GM21360 (cell line): ENCODE results near the gene DLL3.

ENCODE experiments used
- ATAC-seq: cut with Tn5 transposase; IDR thresholded peaks from one replicate; pipeline ENCODE4 v1.9.1; 2021; ENCODE audit warnings: mild to moderate bottlenecking, moderate library complexity; ENCODE audit not compliant: unreplicated experiment

DLL3 gene

DNA sequence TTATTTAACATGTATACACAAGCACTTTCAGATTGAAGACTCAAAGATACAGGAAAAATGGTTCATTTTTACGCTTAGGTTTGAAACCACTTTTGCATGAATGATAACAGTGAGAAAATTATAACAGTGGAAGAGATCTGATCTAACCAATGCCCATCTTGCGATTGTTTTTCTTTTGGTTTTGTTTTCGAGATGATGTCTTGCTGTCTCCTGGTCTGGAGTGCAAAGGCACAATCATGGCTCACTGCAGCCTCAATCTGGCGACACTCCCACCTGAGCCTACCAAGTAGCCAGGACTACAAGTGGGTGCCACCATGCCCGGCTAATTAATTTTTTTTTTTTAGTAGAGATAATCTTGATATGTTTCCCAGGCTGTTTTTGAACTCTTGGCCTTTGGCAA, 51.5 kb downstream of the DLL3 start:
- ATAC-seq, result no peak

DNA sequence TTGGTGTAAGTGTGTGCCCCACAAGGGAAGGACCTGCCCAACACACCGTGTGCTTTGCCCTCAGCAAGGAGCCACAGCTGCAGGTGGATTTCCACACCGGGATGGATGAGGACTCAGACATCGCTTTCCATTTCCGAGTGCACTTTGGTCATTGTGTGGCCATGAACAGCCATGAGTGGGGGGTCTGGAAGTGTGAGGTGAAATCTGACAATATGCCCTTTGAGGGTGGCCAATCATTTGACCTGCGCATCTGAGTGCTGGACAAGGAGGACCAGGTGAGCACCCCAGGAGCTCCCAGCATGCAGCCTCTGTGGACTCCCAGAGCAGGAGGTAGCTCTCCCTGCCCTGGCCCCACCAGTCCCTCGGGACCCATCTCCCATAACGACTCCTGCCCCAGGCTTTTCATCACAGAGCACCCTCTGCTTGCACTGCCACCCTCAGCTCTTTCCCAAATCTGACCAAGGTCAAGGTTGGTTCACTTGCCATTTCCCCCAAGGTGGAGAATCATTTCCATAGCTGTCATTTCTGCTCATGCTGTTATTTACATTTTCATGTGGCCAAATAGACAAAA, 54.4 kb downstream of the DLL3 start:
- ATAC-seq, result no peak

DNA sequence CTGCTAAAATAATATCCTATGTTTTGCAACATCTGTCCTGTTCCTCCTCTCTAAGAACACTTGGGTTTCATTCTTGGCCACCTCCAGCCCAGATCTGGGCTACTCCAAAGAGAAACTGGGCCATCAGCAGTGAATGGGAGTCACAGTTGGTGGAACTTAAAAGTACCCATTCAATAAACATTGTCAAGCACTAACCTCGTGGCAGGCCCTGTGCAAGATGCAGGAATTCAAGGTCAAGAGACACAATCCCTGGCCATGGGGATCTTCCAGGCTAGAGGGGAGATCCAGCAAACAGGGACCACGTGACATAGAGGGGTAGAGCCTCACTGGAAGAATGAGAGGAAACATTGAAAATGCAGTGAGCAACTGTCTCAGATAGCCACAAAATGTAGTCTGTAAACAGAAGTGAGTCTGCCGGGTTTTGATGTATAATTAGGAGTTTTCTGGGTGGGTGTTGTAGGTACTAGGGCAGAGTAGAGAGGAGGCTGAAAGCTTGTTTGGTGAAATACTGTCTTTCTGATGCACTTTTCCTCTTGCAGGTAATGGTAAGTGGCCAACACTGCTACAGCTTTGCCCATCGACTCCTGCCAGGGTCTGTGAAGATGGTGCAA, 56.1 kb downstream of the DLL3 start:
- ATAC-seq, result no peak

DNA sequence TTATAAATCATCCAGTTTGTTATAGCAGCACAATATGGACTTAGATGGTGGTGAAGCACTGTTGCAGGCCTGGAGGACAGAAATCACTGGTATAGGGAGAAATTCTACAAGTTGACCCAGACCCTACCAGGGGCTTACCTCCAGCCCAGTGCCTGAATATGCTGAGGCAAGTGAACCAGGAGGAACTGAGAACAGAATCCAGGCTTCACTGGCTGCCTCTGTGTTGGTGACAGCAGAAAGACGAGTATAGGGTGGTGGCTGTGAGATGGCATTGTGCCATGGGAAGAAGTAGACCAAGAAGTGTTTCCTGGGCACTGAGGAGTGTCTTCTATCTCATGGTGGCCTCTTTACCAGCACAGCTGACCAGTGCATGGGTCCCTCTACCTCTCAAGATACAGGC, 57.1 kb downstream of the DLL3 start:
- no peak for ATAC-seq
